ENCODE results near the gene KMT2C.
A peak's percentile ranks its signal among the peaks of the same experiment; 100 is the strongest.

Gene KMT2C

GRCh38 chr7:152347888-152348287, 87.9 kb downstream of the KMT2C start:
- Histone ChIP-seq H3K36me3 (ENCODE audit: control insufficient read depth, insufficient read depth, low read length, severe bottlenecking) (peaks cover 5% of the 10 kb centered on the region), H3K27me3 (replicated peaks; ENCODE audit: control insufficient read depth, insufficient read depth, low read length) (no peaks in the 10 kb centered on the region), H3K9ac (ENCODE audit: low read length) (no peak overlapping the region), H3K4me3 (ENCODE audit: low read length) (no peak overlapping the region), H3K4me1 (ENCODE audit: control insufficient read depth, insufficient read depth, low read length) (peaks cover under 1% of the 10 kb centered on the region), H3K9me3 (ENCODE audit: control insufficient read depth, low read length) (no peaks in the 10 kb centered on the region)
- DNase-seq (ENCODE audit: low read depth): no peak

GRCh38 chr7:152344253-152344652, 91.5 kb downstream of the KMT2C start:
- Histone ChIP-seq H3K4me3 (ENCODE audit: low read length) (no peak overlapping the region), H3K9ac (ENCODE audit: low read length) (no peak overlapping the region), H3K9me3 (ENCODE audit: control insufficient read depth, low read length) (no peaks in the 10 kb centered on the region), H3K27me3 (replicated peaks; ENCODE audit: control insufficient read depth, insufficient read depth, low read length) (no peaks in the 10 kb centered on the region), H3K36me3 (ENCODE audit: control insufficient read depth, insufficient read depth, low read length, severe bottlenecking) (no peaks in the 10 kb centered on the region), H3K4me1 (ENCODE audit: control insufficient read depth, insufficient read depth, low read length) (peaks cover 16% of the 10 kb centered on the region)
- no peak for DNase-seq (ENCODE audit: low read depth)

GRCh38 chr7:152342796-152343195, 93.0 kb downstream of the KMT2C start:
- no peak overlapping the region for H3K4me3 ChIP-seq (ENCODE audit: low read length)
- H3K36me3 ChIP-seq (ENCODE audit: control insufficient read depth, insufficient read depth, low read length, severe bottlenecking): no peaks in the 10 kb centered on the region
- no peaks in the 10 kb centered on the region for H3K27me3 ChIP-seq (replicated peaks; ENCODE audit: control insufficient read depth, insufficient read depth, low read length)
- no peak for DNase-seq (ENCODE audit: low read depth)
- no peaks in the 10 kb centered on the region for H3K9me3 ChIP-seq (ENCODE audit: control insufficient read depth, low read length)
- H3K4me1 ChIP-seq (ENCODE audit: control insufficient read depth, insufficient read depth, low read length): peaks cover 26% of the 10 kb centered on the region
- no peak overlapping the region for H3K9ac ChIP-seq (ENCODE audit: low read length)

GRCh38 chr7:152341914-152342236, 93.9 kb downstream of the KMT2C start:
- DNase-seq (ENCODE audit: low read depth): no peak
- H3K36me3 ChIP-seq (ENCODE audit: control insufficient read depth, insufficient read depth, low read length, severe bottlenecking): no peaks in the 10 kb centered on the region
- H3K9me3 ChIP-seq (ENCODE audit: control insufficient read depth, low read length): no peaks in the 10 kb centered on the region
- peaks cover 34% of the 10 kb centered on the region for H3K4me1 ChIP-seq (ENCODE audit: control insufficient read depth, insufficient read depth, low read length)
- no peaks in the 10 kb centered on the region for H3K27me3 ChIP-seq (replicated peaks; ENCODE audit: control insufficient read depth, insufficient read depth, low read length)
- no peak overlapping the region for H3K9ac ChIP-seq (ENCODE audit: low read length)
- no peak overlapping the region for H3K4me3 ChIP-seq (ENCODE audit: low read length)

GRCh38 chr7:152341039-152341913, 94.5 kb downstream of the KMT2C start:
- H3K4me3 ChIP-seq (ENCODE audit: low read length): no peak overlapping the region
- H3K36me3 ChIP-seq (ENCODE audit: control insufficient read depth, insufficient read depth, low read length, severe bottlenecking): no peaks in the 10 kb centered on the region
- peak; percentile 67 for DNase-seq (ENCODE audit: low read depth)
- peak overlapping the region; percentile 55 for H3K9ac ChIP-seq (ENCODE audit: low read length)
- peaks cover 38% of the 10 kb centered on the region for H3K4me1 ChIP-seq (ENCODE audit: control insufficient read depth, insufficient read depth, low read length)
- H3K9me3 ChIP-seq (ENCODE audit: control insufficient read depth, low read length): no peaks in the 10 kb centered on the region
- H3K27me3 ChIP-seq (replicated peaks; ENCODE audit: control insufficient read depth, insufficient read depth, low read length): no peaks in the 10 kb centered on the region

- no peaks in the 10 kb centered on the region for H3K9me3 ChIP-seq (ENCODE audit: control insufficient read depth, low read length)
- peak; percentile 34 for DNase-seq (ENCODE audit: low read depth)
- no peak overlapping the region for H3K4me3 ChIP-seq (ENCODE audit: low read length)
- H3K36me3 ChIP-seq (ENCODE audit: control insufficient read depth, insufficient read depth, low read length, severe bottlenecking): no peaks in the 10 kb centered on the region
- H3K4me1 ChIP-seq (ENCODE audit: control insufficient read depth, insufficient read depth, low read length): peaks cover 44% of the 10 kb centered on the region
- H3K9ac ChIP-seq (ENCODE audit: low read length): peak overlapping the region; percentile 13
- H3K27me3 ChIP-seq (replicated peaks; ENCODE audit: control insufficient read depth, insufficient read depth, low read length): no peaks in the 10 kb centered on the region
These were observed 95.6 kb downstream of the KMT2C start for GRCh38 chr7:152340161-152340560.

GRCh38 chr7:152338561-152338960, 97.2 kb downstream of the KMT2C start:
- Histone ChIP-seq H3K9ac (ENCODE audit: low read length) (no peak overlapping the region), H3K27me3 (replicated peaks; ENCODE audit: control insufficient read depth, insufficient read depth, low read length) (no peaks in the 10 kb centered on the region), H3K36me3 (ENCODE audit: control insufficient read depth, insufficient read depth, low read length, severe bottlenecking) (no peaks in the 10 kb centered on the region), H3K4me1 (ENCODE audit: control insufficient read depth, insufficient read depth, low read length) (peaks cover 44% of the 10 kb centered on the region), H3K4me3 (ENCODE audit: low read length) (no peak overlapping the region), H3K9me3 (ENCODE audit: control insufficient read depth, low read length) (no peaks in the 10 kb centered on the region)
- DNase-seq (ENCODE audit: low read depth): peak; percentile 17

GRCh38 chr7:152336754-152337368, 98.9 kb downstream of the KMT2C start:
- peak; percentile 55 for DNase-seq (ENCODE audit: low read depth)
- H3K9ac ChIP-seq (ENCODE audit: low read length): no peak overlapping the region
- no peaks in the 10 kb centered on the region for H3K27me3 ChIP-seq (replicated peaks; ENCODE audit: control insufficient read depth, insufficient read depth, low read length)
- H3K36me3 ChIP-seq (ENCODE audit: control insufficient read depth, insufficient read depth, low read length, severe bottlenecking): no peaks in the 10 kb centered on the region
- no peak overlapping the region for H3K4me3 ChIP-seq (ENCODE audit: low read length)
- H3K9me3 ChIP-seq (ENCODE audit: control insufficient read depth, low read length): no peaks in the 10 kb centered on the region
- peaks cover 44% of the 10 kb centered on the region for H3K4me1 ChIP-seq (ENCODE audit: control insufficient read depth, insufficient read depth, low read length)

- Histone ChIP-seq H3K4me1 (ENCODE audit: control insufficient read depth, insufficient read depth, low read length) (peaks cover 44% of the 10 kb centered on the region), H3K9ac (ENCODE audit: low read length) (peak overlapping the region; percentile 22), H3K27me3 (replicated peaks; ENCODE audit: control insufficient read depth, insufficient read depth, low read length) (no peaks in the 10 kb centered on the region), H3K9me3 (ENCODE audit: control insufficient read depth, low read length) (no peaks in the 10 kb centered on the region), H3K36me3 (ENCODE audit: control insufficient read depth, insufficient read depth, low read length, severe bottlenecking) (no peaks in the 10 kb centered on the region), H3K4me3 (ENCODE audit: low read length) (peak overlapping the region; percentile 69)
- no peak for DNase-seq (ENCODE audit: low read depth)
These were observed 99.8 kb downstream of the KMT2C start for GRCh38 chr7:152335900-152336571.

GRCh38 chr7:152333134-152333533, 102.7 kb downstream of the KMT2C start:
- H3K4me1 ChIP-seq (ENCODE audit: control insufficient read depth, insufficient read depth, low read length): peaks cover 32% of the 10 kb centered on the region
- H3K27me3 ChIP-seq (replicated peaks; ENCODE audit: control insufficient read depth, insufficient read depth, low read length): no peaks in the 10 kb centered on the region
- no peak overlapping the region for H3K4me3 ChIP-seq (ENCODE audit: low read length)
- peaks cover 15% of the 10 kb centered on the region for H3K36me3 ChIP-seq (ENCODE audit: control insufficient read depth, insufficient read depth, low read length, severe bottlenecking)
- DNase-seq (ENCODE audit: low read depth): no peak
- H3K9me3 ChIP-seq (ENCODE audit: control insufficient read depth, low read length): no peaks in the 10 kb centered on the region
- H3K9ac ChIP-seq (ENCODE audit: low read length): no peak overlapping the region

- Histone ChIP-seq H3K9ac (ENCODE audit: low read length) (no peak overlapping the region), H3K27me3 (replicated peaks; ENCODE audit: control insufficient read depth, insufficient read depth, low read length) (no peaks in the 10 kb centered on the region), H3K36me3 (ENCODE audit: control insufficient read depth, insufficient read depth, low read length, severe bottlenecking) (peaks cover 27% of the 10 kb centered on the region), H3K4me1 (ENCODE audit: control insufficient read depth, insufficient read depth, low read length) (peaks cover 18% of the 10 kb centered on the region), H3K9me3 (ENCODE audit: control insufficient read depth, low read length) (no peaks in the 10 kb centered on the region), H3K4me3 (ENCODE audit: low read length) (no peak overlapping the region)
- DNase-seq (ENCODE audit: low read depth): peak; percentile 39
These were observed 105.0 kb downstream of the KMT2C start for GRCh38 chr7:152330827-152331226.

Data from adipocyte (in vitro differentiated cells).